Stimulated activated CD8-positive, alpha-beta memory T cell treated with anti-CD3 and anti-CD28 coated beads, Interleukin-12 subunit alpha, Interleukin-12 subunit beta, amount 100 ng/mL, for 4 hours (primary cell): ENCODE measurements around the gene SLC13A3.

Source experiments
- DNase-seq: peaks from one replicate; pipeline ENCODE4 v3.0.0-alpha.2; 2020; ENCODE audit warnings: low read depth

Gene SLC13A3

GRCh38 chr20:46651091-46651962 is at the start of gene SLC13A3:
TSS of gene SLC13A3 (minus strand) at chr20:46651459. CDS start at chr20:46651421, 38 bp downstream.
- DNase-seq, result no peak

- no peak for DNase-seq
Measured at GRCh38 chr20:46701057-46701456, 49.8 kb upstream of the SLC13A3 start.

DNA sequence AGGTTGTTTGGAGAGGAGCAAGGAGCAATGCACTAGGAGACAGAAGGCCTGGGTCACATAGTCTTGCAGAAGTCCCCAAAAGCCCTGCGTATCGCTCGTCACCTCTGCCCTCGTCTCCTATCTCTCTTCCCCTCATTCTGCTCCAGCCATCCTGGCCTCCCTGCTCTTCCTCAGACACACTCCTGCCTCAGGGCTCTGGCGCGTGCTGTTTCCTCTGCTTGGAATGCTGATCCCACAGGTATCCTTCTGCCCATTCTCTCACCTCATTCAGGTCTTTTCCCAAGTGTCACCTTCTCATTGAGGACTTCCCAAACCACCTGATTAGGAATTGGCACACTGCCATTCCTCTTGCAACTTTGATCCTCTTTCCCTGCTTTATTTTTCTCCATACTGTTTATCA is 49.2 kb upstream of the SLC13A3 start:
- DNase-seq, result no peak

GRCh38 chr20:46699651-46700359 is 48.5 kb upstream of the SLC13A3 start:
- no peak for DNase-seq

DNA sequence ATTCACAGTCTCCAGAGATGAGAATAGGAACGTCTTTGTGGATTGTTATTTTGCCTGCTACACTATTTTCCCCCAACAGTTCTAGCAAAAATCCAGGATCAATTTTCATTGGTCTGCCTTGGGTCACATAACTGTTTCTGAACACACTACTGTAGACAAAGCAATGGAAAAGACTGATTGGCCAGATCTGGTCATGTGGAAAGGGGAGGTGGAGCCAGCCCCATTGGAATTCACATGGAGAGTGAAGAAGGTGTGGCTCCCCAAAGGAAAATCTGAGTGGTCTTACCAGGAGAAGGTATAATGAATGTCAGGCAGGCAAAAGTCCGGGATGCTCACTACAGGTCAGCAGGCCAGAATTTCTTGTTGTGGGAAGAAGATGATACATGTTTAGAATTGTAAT is 47.5 kb upstream of the SLC13A3 start:
- no peak for DNase-seq

DNA sequence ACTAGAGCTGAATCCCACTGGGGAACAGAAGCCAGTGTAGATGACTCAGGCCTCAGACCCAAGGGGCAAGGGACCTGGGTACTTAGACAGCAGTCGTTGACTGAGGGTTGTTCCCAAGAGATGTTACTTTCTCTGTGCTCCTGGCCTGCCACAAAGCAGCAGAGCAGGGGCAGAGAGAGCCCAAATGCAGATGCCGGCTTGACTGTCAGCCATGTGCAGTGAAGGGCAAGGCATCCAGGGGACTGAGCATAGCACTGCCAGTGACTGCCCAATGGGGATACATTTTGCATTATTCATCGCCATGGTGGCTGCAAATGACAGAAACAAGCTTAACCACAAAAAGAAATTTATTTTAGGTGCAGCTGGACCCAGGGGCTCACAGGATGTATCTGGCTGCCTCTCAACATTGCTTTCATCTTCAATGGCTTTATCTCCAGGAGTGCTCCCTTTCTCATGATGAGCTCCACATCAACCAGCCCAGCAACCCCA is 45.6 kb upstream of the SLC13A3 start:
- no peak for DNase-seq

GRCh38 chr20:46695892-46696291 is 44.6 kb upstream of the SLC13A3 start:
- no peak for DNase-seq

DNA sequence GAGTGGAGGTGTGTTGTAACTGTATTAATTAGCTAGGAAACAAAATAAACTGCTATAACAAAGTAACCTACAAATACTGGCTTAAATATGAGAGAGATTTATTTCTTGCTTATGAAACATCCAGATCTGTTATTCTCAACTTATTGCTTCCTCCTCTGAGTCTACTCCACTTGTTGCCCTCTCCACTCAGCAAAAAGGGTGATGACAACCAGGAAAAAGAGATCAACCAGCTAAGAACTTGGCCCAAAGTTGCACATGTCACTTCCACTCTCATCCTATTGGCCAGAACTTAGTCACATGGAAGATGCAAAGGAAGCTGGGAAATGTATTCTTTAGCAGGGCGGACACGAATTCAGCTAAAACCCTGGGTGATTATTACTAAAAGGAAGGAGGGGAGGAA is 43.2 kb upstream of the SLC13A3 start:
- no peak for DNase-seq

- DNase-seq, result no peak
Measured at GRCh38 chr20:46691196-46691595, 39.9 kb upstream of the SLC13A3 start.

- no peak for DNase-seq
Measured at GRCh38 chr20:46690219-46691106, 39.2 kb upstream of the SLC13A3 start.

- DNase-seq, result no peak
Measured at GRCh38 chr20:46689754-46690085, 38.5 kb upstream of the SLC13A3 start.

- DNase-seq, result peak; percentile 86
Measured at GRCh38 chr20:46689082-46689753, 38.0 kb upstream of the SLC13A3 start, which contains the start of gene TP53RK. TSS of gene TP53RK (minus strand) at chr20:46689444. CDS start at chr20:46689414, 30 bp downstream.

GRCh38 chr20:46688151-46689081 is 37.2 kb upstream of the SLC13A3 start:
- no peak for DNase-seq

DNA sequence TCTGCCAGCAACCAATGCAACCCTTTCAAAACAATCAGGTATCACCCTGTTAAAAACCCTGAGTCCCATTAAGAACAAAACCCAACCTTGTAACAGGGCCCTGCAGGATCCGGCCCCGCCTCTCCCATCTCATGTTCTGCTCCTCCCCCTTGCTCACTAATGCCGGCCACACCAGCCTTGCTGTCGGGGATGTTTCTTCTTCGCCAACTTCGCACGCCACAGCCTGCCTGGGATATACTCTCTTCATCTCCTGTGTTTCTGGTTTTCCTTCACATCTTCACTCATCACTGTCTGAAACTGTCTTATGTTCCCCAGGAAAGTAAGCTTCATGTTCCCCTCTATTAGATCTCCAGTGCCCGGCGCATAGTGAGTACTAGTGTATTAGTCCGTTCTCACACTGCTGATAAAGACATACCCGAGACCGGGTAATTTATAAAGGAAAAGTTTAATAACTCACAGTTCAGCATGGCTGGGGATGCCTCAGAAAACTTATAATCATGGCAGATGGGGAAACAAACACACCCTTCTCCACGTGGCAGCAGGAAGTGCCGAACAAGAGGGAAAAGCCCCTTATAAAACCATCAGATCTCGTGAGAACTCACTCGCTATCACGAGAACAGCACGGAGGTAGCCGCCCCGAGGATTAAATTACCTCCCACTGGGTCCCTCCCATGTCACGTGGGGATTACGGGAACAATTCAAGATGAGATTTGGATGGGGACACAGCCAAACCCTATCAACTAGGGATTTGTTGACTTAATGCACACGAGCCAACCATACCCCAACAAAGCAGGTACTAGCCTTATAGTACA is 32.9 kb upstream of the SLC13A3 start:
- DNase-seq, result no peak

GRCh38 chr20:46683668-46683938 is 32.3 kb upstream of the SLC13A3 start:
- DNase-seq, result no peak

GRCh38 chr20:46683011-46683667 is 31.9 kb upstream of the SLC13A3 start:
- DNase-seq, result no peak

GRCh38 chr20:46682063-46682821 is 31.0 kb upstream of the SLC13A3 start:
- no peak for DNase-seq

- peak; percentile 19 for DNase-seq
Measured at GRCh38 chr20:46681032-46681854, 30.0 kb upstream of the SLC13A3 start.
